ENCODE measurements around the gene SELENOO.
"Not testable (repeated sequence)": the region's sequence is repeated elsewhere in the genome, so short reads cannot be mapped to it uniquely, and the experiment has no call there.

DNA sequence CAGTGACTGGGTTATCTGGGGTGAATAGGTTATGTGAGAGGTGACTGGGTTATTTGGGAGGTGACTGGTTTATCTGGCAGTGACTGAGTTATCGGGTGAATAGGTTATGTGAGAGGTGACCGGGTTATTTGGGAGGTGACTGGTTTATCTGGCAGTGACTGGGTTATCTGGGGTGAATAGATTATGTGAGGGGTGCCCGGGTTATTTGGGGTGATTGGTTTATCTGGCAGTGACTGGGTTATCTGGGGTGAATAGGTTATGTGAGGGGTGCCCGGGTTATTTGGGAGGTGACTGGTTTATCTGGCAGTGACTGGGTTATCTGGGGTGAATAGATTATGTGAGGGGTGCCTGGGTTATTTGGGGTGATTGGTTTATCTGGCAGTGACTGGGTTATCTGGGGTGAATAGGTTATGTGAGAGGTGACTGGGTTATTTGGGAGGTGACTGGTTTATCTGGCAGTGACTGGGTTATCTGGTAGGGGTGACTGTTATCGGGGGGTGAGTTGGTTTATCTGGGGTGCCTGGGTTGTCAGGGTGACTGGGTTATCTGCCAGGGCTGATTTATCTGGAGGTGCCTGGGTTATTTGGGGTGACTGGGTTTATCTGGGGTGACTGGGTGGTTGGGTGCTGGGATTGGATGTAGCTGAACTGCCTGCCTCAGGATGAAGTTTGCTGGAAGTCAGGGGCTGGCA, 32.2 kb upstream of the SELENOO start:
- TF ChIP-seq, protein P1, sequence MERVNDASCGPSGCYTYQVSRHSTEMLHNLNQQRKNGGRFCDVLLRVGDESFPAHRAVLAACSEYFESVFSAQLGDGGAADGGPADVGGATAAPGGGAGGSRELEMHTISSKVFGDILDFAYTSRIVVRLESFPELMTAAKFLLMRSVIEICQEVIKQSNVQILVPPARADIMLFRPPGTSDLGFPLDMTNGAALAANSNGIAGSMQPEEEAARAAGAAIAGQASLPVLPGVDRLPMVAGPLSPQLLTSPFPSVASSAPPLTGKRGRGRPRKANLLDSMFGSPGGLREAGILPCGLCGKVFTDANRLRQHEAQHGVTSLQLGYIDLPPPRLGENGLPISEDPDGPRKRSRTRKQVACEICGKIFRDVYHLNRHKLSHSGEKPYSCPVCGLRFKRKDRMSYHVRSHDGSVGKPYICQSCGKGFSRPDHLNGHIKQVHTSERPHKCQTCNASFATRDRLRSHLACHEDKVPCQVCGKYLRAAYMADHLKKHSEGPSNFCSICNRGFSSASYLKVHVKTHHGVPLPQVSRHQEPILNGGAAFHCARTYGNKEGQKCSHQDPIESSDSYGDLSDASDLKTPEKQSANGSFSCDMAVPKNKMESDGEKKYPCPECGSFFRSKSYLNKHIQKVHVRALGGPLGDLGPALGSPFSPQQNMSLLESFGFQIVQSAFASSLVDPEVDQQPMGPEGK (CRISPR knock-in tag; IDR thresholded peaks at IDR 0.05; ENCODE audit: borderline replicate concordance) = not testable (repeated sequence)
- not testable (repeated sequence) for TF ChIP-seq OSR1, ZFP30, ZNF8, ZNF70 (CRISPR knock-in tag; IDR thresholded peaks at IDR 0.05)
